GM23338 (cell line): Measurements from ENCODE around the gene CABYR. TPM values are rescaled to one million over a fixed set of nuclear protein-coding genes. Genes with fewer than 3 reads are reported as not detected.

Experiments used
- ATAC-seq: fragments of 200-7000 bp; cut with Tn5 transposase; 3 replicates; pipeline ENCODE4 v1.9.1; 2020
- DNase-seq: peaks from one replicate; pipeline ENCODE4 v3.0.0-alpha.2; 2015; ENCODE audit warnings: low spot score
- H2AFZ ChIP-seq: fragments of 200-600 bp; sonication (generic); 2 replicates; pipeline ENCODE4 v1.8.0; 2016; ENCODE audit warnings: antibody characterized with exemption, mild to moderate bottlenecking, moderate library complexity
- H3F3A ChIP-seq: fragments of 200-600 bp; sonication (generic); replicated peaks from 2 replicates; pipeline ENCODE4 v1.8.0; 2017; ENCODE audit warnings: antibody characterized with exemption, mixed run types, low read depth
- H3K27ac ChIP-seq: fragments of 200-600 bp; sonication (generic); 2 replicates; pipeline ENCODE4 v1.6.1; 2016; ENCODE audit warnings: low read depth
- H3K27me3 ChIP-seq: fragments of 200-600 bp; sonication (generic); 2 replicates; pipeline ENCODE4 v1.8.0; 2016; ENCODE audit warnings: mild to moderate bottlenecking, mixed run types, moderate library complexity; ENCODE audit not compliant: insufficient read depth
- H3K36me3 ChIP-seq: fragments of 200-600 bp; sonication (generic); 2 replicates; pipeline ENCODE4 v1.8.0; 2016; ENCODE audit warnings: mild to moderate bottlenecking; ENCODE audit not compliant: insufficient read depth
- H3K4me1 ChIP-seq: fragments of 200-600 bp; sonication (generic); 2 replicates; pipeline ENCODE4 v1.8.0; 2016; ENCODE audit warnings: mild to moderate bottlenecking, moderate library complexity; ENCODE audit not compliant: insufficient read depth
- H3K4me2 ChIP-seq: fragments of 200-600 bp; sonication (generic); 2 replicates; pipeline ENCODE4 v1.7.1; 2017; ENCODE audit warnings: mixed run types
- H3K4me3 ChIP-seq: fragments of 200-600 bp; sonication (generic); 2 replicates; pipeline ENCODE4 v1.6.1; 2016; ENCODE audit warnings: mixed run types
- H3K79me2 ChIP-seq: fragments of 200-600 bp; sonication (generic); replicated peaks from 2 replicates; pipeline ENCODE4 v1.8.0; 2017; ENCODE audit warnings: mild to moderate bottlenecking; ENCODE audit not compliant: insufficient read depth
- H3K9me2 ChIP-seq: fragments of 200-600 bp; sonication (generic); 2 replicates; pipeline ENCODE4 v1.8.0; 2017; ENCODE audit not compliant: insufficient read depth
- H4K20me1 ChIP-seq: fragments of 200-600 bp; sonication (generic); replicated peaks from 2 replicates; pipeline ENCODE4 v1.8.0; 2017; ENCODE audit warnings: mild to moderate bottlenecking; ENCODE audit not compliant: insufficient read depth
- H3K27ac Mint-ChIP-seq: 2 replicates; pipeline ENCODE4 v1.8.0; 2020; ENCODE audit warnings: inconsistent platforms, mild to moderate bottlenecking, moderate library complexity, mixed read lengths
- H3K27me3 Mint-ChIP-seq: 3 replicates; pipeline ENCODE4 v1.8.0; 2022; ENCODE audit warnings: low read depth, mild to moderate bottlenecking, moderate library complexity, mixed read lengths, inconsistent platforms; ENCODE audit not compliant: insufficient read depth, poor library complexity
- H3K36me3 Mint-ChIP-seq: 3 replicates; pipeline ENCODE4 v1.8.0; 2021; ENCODE audit warnings: low read depth, mild to moderate bottlenecking, inconsistent platforms, moderate library complexity, mixed read lengths
- H3K4me1 Mint-ChIP-seq: 3 replicates; pipeline ENCODE4 v1.8.0; 2020; ENCODE audit warnings: mild to moderate bottlenecking, inconsistent platforms, mixed read lengths
- H3K4me3 Mint-ChIP-seq: 3 replicates; pipeline ENCODE4 v1.8.0; 2021; ENCODE audit warnings: moderate library complexity, mild to moderate bottlenecking, inconsistent platforms, mixed read lengths
- H3K9me3 Mint-ChIP-seq: 3 replicates; pipeline ENCODE4 v1.8.0; 2020; ENCODE audit warnings: moderate library complexity, mild to moderate bottlenecking, inconsistent platforms, mixed read lengths
- CREB1 ChIP-seq: fragments of 250-450 bp; sonication (Bioruptor Pico); IDR thresholded peaks from 2 replicates; pipeline ENCODE4 v1.5.0; 2020; ENCODE audit warnings: low read depth, mild to moderate bottlenecking, moderate library complexity
- EZH2 ChIP-seq: fragments of 200-600 bp; sonication (generic); IDR thresholded peaks from one replicate; pipeline ENCODE4 v1.8.0; 2017; ENCODE audit warnings: antibody characterized with exemption, mild to moderate bottlenecking, low read depth; ENCODE audit not compliant: unreplicated experiment
- EZH2phosphoT487 ChIP-seq: fragments of 200-600 bp; sonication (generic); IDR thresholded peaks from one replicate; pipeline ENCODE4 v1.8.1; 2018; ENCODE audit warnings: antibody characterized with exemption; ENCODE audit not compliant: unreplicated experiment
- JUNB ChIP-seq: IDR thresholded peaks from one replicate; pipeline ENCODE4 v1.6.1; 2016; ENCODE audit warnings: antibody characterized with exemption; ENCODE audit not compliant: unreplicated experiment
- NANOG ChIP-seq: IDR thresholded peaks from 2 replicates; pipeline ENCODE4 v1.6.1; 2016; ENCODE audit warnings: antibody characterized with exemption, borderline replicate concordance
- POLR2AphosphoS5 ChIP-seq: IDR thresholded peaks from 2 replicates; pipeline ENCODE4 v1.6.1; 2016; ENCODE audit warnings: antibody characterized with exemption, low read depth
- STAT1 ChIP-seq: IDR thresholded peaks from one replicate; pipeline ENCODE4 v1.6.1; 2016; ENCODE audit warnings: antibody characterized with exemption; ENCODE audit not compliant: unreplicated experiment
- ZNF114 ChIP-seq: fragments of 250-450 bp; sonication (Bioruptor Pico); IDR thresholded peaks from 2 replicates; pipeline ENCODE4 v1.5.0; 2020; ENCODE audit warnings: mild to moderate bottlenecking, moderate library complexity
- ZNF331 ChIP-seq: fragments of 250-450 bp; sonication (Bioruptor Pico); IDR thresholded peaks from 2 replicates; pipeline ENCODE4 v1.5.0; 2020; ENCODE audit warnings: low read depth, mild to moderate bottlenecking, moderate library complexity
- polyA plus RNA-seq: library from polyadenylated mRNA; unstranded; fragments of >200 nt; fragmentation: Nextera tagmentation; extraction: Ambion mirVana; gene quantifications from 2 replicates; pipeline ENCODE4 v1.2.1, GENCODE V29; 2016
- total RNA-seq: library from RNA; depleted of rRNA; stranded (reverse); fragments of >200 nt; shearing (Covaris generic); gene quantifications from 2 replicates; pipeline ENCODE4 v1.2.3, GENCODE V29; 2014
- TF ChIP-seq, protein P1 (sequence below), 2 experiments: fragments of 200-600 bp in 1 of 2; sonication (generic) in 1 of 2; conservative IDR thresholded peaks; 2 replicates each; pipeline versions ENCODE4 v1.5.1 to v1.6.1; 2016 to 2017; ENCODE audit warnings: antibody characterized with exemption in 2 of 2, low read depth in 2 of 2, mild to moderate bottlenecking in 2 of 2, moderate library complexity in 1 of 2
- TF ChIP-seq, protein P2 (sequence below): IDR thresholded peaks from one replicate; pipeline ENCODE4 v1.6.1; 2018; ENCODE audit warnings: antibody characterized with exemption; ENCODE audit not compliant: unreplicated experiment
- TF ChIP-seq, protein P3 (sequence below): fragments of 250-450 bp; sonication (Bioruptor Pico); IDR thresholded peaks from 2 replicates; pipeline ENCODE4 v1.5.0; 2020; ENCODE audit warnings: mild to moderate bottlenecking, moderate library complexity
- TF ChIP-seq, protein P4 (sequence below): IDR thresholded peaks from 2 replicates; pipeline ENCODE4 v1.6.1; 2016; ENCODE audit warnings: antibody characterized with exemption

Gene CABYR
- total and polyA plus RNA-seq, 2 experiments from 2014 or later = 24.0 to 48.4 TPM

DNA sequence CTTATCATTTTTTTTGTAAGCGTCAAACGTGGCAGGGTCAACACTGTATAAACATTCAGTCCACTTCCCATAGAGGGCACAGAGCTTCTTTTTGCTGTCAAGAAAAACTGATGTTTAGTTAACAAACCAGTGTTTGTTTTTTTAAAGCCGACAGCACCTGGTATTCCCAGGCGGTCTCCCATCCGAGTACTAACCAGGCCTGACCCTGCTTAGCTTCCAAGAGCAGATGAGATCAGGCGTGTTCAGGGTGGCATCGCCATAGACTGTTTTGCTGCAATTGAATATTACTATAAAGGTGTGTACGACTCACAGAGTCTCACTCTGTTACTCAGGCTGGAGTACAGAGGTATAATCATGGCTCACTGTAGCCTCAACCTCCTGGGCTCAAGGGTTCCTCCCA is 31.5 kb downstream of the CABYR start:
- Mint-ChIP-seq H3K27ac (no peak overlapping the region), H3K4me3 (no peak overlapping the region), H3K9me3 (no peaks in the 10 kb centered on the region), H3K36me3 (peaks cover 30% of the 10 kb centered on the region), H3K4me1 (no peaks in the 10 kb centered on the region), H3K27me3 (no peaks in the 10 kb centered on the region)
- H3K4me2 ChIP-seq = no peak overlapping the region
- no peak overlapping the region for H2AFZ ChIP-seq
- no peaks in the 10 kb centered on the region for H3K27me3 ChIP-seq
- H3K36me3 ChIP-seq = peaks cover 8% of the 10 kb centered on the region
- H4K20me1 ChIP-seq = peaks cover 4% of the 10 kb centered on the region; the same call in 1 of the 2 replicates
- ATAC-seq (no peak), DNase-seq (no peak)
- H3K9me2 ChIP-seq = no peaks in the 10 kb centered on the region
- peaks cover 7% of the 10 kb centered on the region; the same call in 1 of the 2 replicates for H3K4me1 ChIP-seq
- TF ChIP-seq EZH2phosphoT487 (no peak), CREB1 (CRISPR knock-in tag) (no peak), NANOG (no peak), POLR2AphosphoS5 (no peak), ZNF331 (no peak), EZH2 (no peak), STAT1 (no peak), ZNF114 (CRISPR knock-in tag) (no peak), JUNB (no peak)
- TF ChIP-seq, protein P1, sequence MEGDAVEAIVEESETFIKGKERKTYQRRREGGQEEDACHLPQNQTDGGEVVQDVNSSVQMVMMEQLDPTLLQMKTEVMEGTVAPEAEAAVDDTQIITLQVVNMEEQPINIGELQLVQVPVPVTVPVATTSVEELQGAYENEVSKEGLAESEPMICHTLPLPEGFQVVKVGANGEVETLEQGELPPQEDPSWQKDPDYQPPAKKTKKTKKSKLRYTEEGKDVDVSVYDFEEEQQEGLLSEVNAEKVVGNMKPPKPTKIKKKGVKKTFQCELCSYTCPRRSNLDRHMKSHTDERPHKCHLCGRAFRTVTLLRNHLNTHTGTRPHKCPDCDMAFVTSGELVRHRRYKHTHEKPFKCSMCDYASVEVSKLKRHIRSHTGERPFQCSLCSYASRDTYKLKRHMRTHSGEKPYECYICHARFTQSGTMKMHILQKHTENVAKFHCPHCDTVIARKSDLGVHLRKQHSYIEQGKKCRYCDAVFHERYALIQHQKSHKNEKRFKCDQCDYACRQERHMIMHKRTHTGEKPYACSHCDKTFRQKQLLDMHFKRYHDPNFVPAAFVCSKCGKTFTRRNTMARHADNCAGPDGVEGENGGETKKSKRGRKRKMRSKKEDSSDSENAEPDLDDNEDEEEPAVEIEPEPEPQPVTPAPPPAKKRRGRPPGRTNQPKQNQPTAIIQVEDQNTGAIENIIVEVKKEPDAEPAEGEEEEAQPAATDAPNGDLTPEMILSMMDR (conservative IDR thresholded peaks at IDR 0.05; ENCODE audit: low read depth in 2 of 2) = no peak
- TF ChIP-seq, protein P2, sequence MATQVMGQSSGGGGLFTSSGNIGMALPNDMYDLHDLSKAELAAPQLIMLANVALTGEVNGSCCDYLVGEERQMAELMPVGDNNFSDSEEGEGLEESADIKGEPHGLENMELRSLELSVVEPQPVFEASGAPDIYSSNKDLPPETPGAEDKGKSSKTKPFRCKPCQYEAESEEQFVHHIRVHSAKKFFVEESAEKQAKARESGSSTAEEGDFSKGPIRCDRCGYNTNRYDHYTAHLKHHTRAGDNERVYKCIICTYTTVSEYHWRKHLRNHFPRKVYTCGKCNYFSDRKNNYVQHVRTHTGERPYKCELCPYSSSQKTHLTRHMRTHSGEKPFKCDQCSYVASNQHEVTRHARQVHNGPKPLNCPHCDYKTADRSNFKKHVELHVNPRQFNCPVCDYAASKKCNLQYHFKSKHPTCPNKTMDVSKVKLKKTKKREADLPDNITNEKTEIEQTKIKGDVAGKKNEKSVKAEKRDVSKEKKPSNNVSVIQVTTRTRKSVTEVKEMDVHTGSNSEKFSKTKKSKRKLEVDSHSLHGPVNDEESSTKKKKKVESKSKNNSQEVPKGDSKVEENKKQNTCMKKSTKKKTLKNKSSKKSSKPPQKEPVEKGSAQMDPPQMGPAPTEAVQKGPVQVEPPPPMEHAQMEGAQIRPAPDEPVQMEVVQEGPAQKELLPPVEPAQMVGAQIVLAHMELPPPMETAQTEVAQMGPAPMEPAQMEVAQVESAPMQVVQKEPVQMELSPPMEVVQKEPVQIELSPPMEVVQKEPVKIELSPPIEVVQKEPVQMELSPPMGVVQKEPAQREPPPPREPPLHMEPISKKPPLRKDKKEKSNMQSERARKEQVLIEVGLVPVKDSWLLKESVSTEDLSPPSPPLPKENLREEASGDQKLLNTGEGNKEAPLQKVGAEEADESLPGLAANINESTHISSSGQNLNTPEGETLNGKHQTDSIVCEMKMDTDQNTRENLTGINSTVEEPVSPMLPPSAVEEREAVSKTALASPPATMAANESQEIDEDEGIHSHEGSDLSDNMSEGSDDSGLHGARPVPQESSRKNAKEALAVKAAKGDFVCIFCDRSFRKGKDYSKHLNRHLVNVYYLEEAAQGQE = no peak
- TF ChIP-seq, protein P3, sequence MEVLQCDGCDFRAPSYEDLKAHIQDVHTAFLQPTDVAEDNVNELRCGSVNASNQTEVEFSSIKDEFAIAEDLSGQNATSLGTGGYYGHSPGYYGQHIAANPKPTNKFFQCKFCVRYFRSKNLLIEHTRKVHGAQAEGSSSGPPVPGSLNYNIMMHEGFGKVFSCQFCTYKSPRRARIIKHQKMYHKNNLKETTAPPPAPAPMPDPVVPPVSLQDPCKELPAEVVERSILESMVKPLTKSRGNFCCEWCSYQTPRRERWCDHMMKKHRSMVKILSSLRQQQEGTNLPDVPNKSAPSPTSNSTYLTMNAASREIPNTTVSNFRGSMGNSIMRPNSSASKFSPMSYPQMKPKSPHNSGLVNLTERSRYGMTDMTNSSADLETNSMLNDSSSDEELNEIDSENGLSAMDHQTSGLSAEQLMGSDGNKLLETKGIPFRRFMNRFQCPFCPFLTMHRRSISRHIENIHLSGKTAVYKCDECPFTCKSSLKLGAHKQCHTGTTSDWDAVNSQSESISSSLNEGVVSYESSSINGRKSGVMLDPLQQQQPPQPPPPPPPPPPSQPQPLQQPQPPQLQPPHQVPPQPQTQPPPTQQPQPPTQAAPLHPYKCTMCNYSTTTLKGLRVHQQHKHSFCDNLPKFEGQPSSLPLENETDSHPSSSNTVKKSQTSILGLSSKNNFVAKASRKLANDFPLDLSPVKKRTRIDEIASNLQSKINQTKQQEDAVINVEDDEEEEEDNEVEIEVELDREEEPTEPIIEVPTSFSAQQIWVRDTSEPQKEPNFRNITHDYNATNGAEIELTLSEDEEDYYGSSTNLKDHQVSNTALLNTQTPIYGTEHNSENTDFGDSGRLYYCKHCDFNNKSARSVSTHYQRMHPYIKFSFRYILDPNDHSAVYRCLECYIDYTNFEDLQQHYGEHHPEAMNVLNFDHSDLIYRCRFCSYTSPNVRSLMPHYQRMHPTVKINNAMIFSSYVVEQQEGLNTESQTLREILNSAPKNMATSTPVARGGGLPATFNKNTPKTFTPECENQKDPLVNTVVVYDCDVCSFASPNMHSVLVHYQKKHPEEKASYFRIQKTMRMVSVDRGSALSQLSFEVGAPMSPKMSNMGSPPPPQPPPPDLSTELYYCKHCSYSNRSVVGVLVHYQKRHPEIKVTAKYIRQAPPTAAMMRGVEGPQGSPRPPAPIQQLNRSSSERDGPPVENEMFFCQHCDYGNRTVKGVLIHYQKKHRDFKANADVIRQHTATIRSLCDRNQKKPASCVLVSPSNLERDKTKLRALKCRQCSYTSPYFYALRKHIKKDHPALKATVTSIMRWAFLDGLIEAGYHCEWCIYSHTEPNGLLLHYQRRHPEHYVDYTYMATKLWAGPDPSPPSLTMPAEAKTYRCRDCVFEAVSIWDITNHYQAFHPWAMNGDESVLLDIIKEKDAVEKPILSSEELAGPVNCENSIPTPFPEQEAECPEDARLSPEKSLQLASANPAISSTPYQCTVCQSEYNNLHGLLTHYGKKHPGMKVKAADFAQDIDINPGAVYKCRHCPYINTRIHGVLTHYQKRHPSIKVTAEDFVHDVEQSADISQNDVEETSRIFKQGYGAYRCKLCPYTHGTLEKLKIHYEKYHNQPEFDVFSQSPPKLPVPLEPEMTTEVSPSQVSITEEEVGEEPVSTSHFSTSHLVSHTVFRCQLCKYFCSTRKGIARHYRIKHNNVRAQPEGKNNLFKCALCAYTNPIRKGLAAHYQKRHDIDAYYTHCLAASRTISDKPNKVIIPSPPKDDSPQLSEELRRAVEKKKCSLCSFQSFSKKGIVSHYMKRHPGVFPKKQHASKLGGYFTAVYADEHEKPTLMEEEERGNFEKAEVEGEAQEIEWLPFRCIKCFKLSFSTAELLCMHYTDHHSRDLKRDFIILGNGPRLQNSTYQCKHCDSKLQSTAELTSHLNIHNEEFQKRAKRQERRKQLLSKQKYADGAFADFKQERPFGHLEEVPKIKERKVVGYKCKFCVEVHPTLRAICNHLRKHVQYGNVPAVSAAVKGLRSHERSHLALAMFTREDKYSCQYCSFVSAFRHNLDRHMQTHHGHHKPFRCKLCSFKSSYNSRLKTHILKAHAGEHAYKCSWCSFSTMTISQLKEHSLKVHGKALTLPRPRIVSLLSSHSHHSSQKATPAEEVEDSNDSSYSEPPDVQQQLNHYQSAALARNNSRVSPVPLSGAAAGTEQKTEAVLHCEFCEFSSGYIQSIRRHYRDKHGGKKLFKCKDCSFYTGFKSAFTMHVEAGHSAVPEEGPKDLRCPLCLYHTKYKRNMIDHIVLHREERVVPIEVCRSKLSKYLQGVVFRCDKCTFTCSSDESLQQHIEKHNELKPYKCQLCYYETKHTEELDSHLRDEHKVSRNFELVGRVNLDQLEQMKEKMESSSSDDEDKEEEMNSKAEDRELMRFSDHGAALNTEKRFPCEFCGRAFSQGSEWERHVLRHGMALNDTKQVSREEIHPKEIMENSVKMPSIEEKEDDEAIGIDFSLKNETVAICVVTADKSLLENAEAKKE (CRISPR knock-in tag) = no peak
- TF ChIP-seq, protein P4, sequence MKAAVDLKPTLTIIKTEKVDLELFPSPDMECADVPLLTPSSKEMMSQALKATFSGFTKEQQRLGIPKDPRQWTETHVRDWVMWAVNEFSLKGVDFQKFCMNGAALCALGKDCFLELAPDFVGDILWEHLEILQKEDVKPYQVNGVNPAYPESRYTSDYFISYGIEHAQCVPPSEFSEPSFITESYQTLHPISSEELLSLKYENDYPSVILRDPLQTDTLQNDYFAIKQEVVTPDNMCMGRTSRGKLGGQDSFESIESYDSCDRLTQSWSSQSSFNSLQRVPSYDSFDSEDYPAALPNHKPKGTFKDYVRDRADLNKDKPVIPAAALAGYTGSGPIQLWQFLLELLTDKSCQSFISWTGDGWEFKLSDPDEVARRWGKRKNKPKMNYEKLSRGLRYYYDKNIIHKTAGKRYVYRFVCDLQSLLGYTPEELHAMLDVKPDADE = no peak
- no peak overlapping the region for H3K27ac ChIP-seq
- no peaks in the 10 kb centered on the region for H3K79me2 ChIP-seq
- no peak overlapping the region for H3K4me3 ChIP-seq
- H3F3A ChIP-seq = 0 out of 2 replicates have a peak, but pooled peaks cover 7% of the 10 kb centered on the region
